ENCODE data around the gene CORO2A. TPM values are rescaled to one million over a fixed set of nuclear protein-coding genes. Genes with fewer than 3 reads are reported as not detected.

Gene CORO2A
- total RNA-seq, 2 donors from 2014 or later, result 1.2 to 3.1 TPM

DNA sequence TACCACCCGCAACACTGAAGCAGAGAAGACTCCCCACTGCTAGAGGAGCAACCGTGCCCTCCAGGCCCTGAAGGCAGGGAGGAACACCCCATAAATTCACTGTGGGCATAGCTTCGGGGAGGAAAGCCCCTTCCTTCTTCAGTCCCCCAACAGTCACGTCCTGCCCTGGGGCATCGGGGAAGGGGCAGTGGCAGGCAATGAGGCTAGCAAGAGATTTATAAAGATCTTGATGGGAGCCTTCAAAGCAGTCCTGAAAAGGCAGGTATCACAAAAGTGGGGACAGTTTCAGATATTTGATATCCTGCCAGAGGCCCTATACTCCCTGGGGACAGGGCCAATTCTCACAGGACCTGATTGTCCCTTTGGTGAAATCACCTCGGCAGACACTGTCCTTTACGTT is 56.5 kb downstream of the CORO2A start:
- Histone ChIP-seq H3K36me3 (no peaks in the 10 kb centered on the region), H3K4me1 (ENCODE audit: control insufficient read depth in 1 of 2, low read depth in 2 of 2) (no peaks in the 10 kb centered on the region), H3K9me3 (no peaks in the 10 kb centered on the region), H3K4me3 (no peak overlapping the region), H3K27ac (no peak overlapping the region), H3K27me3 (replicated peaks; ENCODE audit: insufficient read depth) (no peaks in the 10 kb centered on the region)
- ATAC-seq (ENCODE audit: insufficient number of reproducible peaks, low FRiP score, low read depth), result no peak
- DNase-seq (ENCODE audit: low spot score), result no peak
- TF ChIP-seq, protein P1, sequence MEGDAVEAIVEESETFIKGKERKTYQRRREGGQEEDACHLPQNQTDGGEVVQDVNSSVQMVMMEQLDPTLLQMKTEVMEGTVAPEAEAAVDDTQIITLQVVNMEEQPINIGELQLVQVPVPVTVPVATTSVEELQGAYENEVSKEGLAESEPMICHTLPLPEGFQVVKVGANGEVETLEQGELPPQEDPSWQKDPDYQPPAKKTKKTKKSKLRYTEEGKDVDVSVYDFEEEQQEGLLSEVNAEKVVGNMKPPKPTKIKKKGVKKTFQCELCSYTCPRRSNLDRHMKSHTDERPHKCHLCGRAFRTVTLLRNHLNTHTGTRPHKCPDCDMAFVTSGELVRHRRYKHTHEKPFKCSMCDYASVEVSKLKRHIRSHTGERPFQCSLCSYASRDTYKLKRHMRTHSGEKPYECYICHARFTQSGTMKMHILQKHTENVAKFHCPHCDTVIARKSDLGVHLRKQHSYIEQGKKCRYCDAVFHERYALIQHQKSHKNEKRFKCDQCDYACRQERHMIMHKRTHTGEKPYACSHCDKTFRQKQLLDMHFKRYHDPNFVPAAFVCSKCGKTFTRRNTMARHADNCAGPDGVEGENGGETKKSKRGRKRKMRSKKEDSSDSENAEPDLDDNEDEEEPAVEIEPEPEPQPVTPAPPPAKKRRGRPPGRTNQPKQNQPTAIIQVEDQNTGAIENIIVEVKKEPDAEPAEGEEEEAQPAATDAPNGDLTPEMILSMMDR (IDR thresholded peaks at IDR 0.05), result no peak

DNA sequence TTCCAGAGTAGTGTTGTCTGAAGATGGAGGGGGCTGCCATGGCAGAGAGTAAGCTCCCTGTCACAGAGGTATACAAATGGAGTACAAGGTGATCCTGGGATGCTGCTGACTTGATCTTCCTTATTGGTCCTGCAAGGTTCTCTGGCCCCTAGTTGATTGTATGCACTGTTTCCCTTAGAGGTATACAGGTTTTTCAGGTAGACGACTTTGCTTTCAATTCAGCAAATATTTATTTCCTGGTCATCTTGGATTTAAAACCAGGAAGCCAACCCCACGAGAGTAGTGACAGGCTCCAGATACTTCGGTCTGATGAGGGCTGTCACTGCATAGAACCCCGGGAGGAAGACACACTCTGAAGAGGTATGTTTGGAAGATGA is 56.9 kb downstream of the CORO2A start:
- no peak for DNase-seq (ENCODE audit: low spot score)
- no peak overlapping the region for H3K27ac ChIP-seq

DNA sequence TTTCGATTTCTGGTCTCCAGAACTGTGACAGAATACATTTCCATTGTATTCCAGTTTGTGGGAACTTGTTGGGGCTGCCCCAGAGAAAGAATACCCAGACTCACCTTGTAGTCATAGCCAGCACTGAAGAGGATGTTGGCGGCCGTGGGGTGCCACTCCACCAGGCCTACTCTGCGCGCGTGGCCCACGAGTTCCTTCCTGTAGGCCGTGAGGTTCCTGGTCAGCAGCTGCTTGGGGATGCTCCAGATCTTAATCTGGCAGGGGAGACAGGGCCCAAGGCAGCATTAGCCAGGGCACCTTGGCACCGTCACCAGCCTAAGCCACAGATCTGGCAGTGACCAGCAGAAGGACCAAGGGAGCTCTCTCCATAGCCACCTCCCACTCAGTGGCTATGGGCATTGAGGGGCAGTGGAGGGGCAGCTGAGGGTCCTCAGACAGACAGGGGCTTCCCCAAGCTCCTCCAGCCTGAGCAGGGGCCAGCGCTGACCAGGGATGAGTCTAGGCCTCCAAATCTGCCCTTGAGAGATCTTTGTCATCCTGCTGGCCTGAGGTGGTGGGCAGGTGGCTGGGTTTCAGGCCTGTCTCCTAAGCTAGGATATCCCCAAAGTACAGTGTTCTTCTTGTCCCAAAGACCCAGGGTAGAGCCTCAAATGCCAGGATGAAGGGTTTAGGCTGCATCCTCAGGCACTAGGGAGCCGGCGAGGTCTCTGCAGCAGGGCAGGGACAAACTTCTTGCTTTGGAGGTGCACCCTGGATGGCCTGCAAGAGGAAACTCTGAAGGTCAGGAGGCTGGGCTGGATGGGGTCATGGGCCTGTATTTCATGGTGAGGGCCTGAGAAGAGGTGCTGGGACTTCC is 57.5 kb downstream of the CORO2A start:
- DNase-seq (ENCODE audit: low spot score), result no peak
- no peak overlapping the region for H3K4me3 ChIP-seq
- H3K27me3 ChIP-seq (replicated peaks; ENCODE audit: insufficient read depth), result no peaks in the 10 kb centered on the region
- TF ChIP-seq, protein P1 (IDR thresholded peaks at IDR 0.05), result no peak
- no peak overlapping the region for H3K27ac ChIP-seq
- no peaks in the 10 kb centered on the region for H3K9me3 ChIP-seq
- H3K36me3 ChIP-seq, result no peaks in the 10 kb centered on the region
- H3K4me1 ChIP-seq (ENCODE audit: control insufficient read depth in 1 of 2, low read depth in 2 of 2), result no peaks in the 10 kb centered on the region
- no peak for ATAC-seq (ENCODE audit: insufficient number of reproducible peaks, low FRiP score, low read depth)

More for the DNA sequence above, 56.9 kb downstream of the CORO2A start:
- no peak overlapping the region for H3K4me3 ChIP-seq
- no peaks in the 10 kb centered on the region for H3K27me3 ChIP-seq (replicated peaks; ENCODE audit: insufficient read depth)
- no peaks in the 10 kb centered on the region for H3K9me3 ChIP-seq
- ATAC-seq (ENCODE audit: insufficient number of reproducible peaks, low FRiP score, low read depth), result no peak
- no peaks in the 10 kb centered on the region for H3K4me1 ChIP-seq (ENCODE audit: control insufficient read depth in 1 of 2, low read depth in 2 of 2)
- no peaks in the 10 kb centered on the region for H3K36me3 ChIP-seq
- TF ChIP-seq, protein P1 (IDR thresholded peaks at IDR 0.05), result no peak

DNA sequence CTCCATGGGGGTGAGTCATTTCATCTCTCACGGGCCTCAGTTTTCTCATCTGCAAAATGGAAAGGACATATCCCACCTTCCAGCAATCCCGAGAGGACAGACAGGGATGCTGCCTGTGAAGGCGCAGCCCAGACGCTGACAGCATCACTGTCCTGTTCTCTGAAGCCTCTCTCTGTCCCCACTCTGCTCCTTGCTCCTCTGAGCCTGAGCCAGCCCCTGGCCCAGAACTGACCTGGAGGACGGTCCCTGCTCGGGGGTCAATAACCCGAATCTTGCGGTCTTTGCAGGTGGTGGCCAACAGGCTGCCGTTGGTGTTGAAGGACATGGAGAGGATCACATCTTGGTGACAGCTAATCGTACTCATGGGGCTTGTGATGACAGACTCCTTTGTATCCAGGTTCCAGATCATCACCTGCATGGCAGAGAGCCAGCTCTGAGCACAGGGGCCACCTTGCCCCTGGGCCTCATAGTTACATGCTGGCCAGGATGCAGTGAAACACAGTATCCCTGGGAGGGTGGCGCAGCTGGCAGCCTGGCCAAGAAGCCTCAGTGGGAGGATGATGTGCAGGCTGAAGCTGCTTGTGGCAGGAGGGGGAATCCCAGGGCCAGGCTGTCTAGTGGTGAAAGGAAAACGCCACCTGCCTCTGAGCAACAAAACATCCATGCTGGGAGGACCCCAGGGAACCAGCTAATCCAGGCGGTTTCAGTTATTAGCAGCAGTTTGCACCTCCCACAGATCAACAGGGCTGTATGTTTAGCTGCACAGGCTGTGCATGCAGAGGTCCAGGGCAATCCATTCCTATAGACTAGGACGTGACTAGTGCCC is 59.4 kb downstream of the CORO2A start:
- TF ChIP-seq, protein P1 (IDR thresholded peaks at IDR 0.05), result no peak
- DNase-seq (ENCODE audit: low spot score), result no peak
- no peaks in the 10 kb centered on the region for H3K9me3 ChIP-seq
- H3K4me3 ChIP-seq, result no peak overlapping the region
- H3K27ac ChIP-seq, result no peak overlapping the region
- H3K4me1 ChIP-seq (ENCODE audit: control insufficient read depth in 1 of 2, low read depth in 2 of 2), result no peaks in the 10 kb centered on the region
- no peaks in the 10 kb centered on the region for H3K36me3 ChIP-seq
- no peaks in the 10 kb centered on the region for H3K27me3 ChIP-seq (replicated peaks; ENCODE audit: insufficient read depth)
- ATAC-seq (ENCODE audit: insufficient number of reproducible peaks, low FRiP score, low read depth), result no peak

DNA sequence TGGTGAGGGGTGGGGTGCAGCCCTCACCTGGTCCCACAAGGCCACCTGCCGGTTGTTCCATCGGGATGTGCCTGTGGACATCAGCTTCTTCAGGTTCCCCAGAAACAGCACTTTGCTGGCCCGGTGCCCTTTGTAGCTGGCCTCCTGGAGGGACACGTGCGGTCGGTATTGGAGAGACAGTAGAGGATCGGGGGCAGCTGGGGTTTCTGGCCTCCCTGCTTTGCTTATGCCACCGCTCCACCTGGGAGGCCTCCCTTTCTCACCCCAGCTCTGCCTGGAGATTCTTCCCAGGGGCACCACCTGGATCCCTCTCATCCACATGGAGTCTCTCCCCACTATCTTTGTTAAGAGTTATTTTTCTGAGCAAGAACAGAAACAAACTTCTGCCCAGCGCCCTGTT is 60.3 kb downstream of the CORO2A start:
- H3K4me1 ChIP-seq (ENCODE audit: control insufficient read depth in 1 of 2, low read depth in 2 of 2), result no peaks in the 10 kb centered on the region
- no peak overlapping the region for H3K4me3 ChIP-seq
- no peaks in the 10 kb centered on the region for H3K9me3 ChIP-seq
- TF ChIP-seq, protein P1 (IDR thresholded peaks at IDR 0.05), result no peak
- H3K27ac ChIP-seq, result no peak overlapping the region
- H3K36me3 ChIP-seq, result no peaks in the 10 kb centered on the region
- no peak for DNase-seq (ENCODE audit: low spot score)
- H3K27me3 ChIP-seq (replicated peaks; ENCODE audit: insufficient read depth), result no peaks in the 10 kb centered on the region
- no peak for ATAC-seq (ENCODE audit: insufficient number of reproducible peaks, low FRiP score, low read depth)
